ENCODE measurements around the gene DOK7.

GRCh38 chr4:3477750-3478430, 14.8 kb downstream of the DOK7 start:
- TF ChIP-seq CTCF (IDR thresholded peaks at IDR 0.05) (no peak), POLR2A (IDR thresholded peaks at IDR 0.05) (no peak), POLR2AphosphoS5 (IDR thresholded peaks at IDR 0.05) (no peak), EP300 (IDR thresholded peaks at IDR 0.05) (no peak)
